Liver (tissue), 9 donors: Measurements from ENCODE around the gene HOMER1. TPM values are rescaled to one million over a fixed set of nuclear protein-coding genes. Genes with fewer than 3 reads are reported as not detected.

ENCODE experiments used
- DNase-seq: peaks from one replicate; pipeline ENCODE4 v3.0.0-alpha.2; 2017; ENCODE audit warnings: low spot score
- H3K27ac ChIP-seq, 2 donors: one replicate each; pipeline ENCODE4 v1.7.0; 2013; ENCODE audit warnings: inconsistent platforms in 2 of 2, low read length in 2 of 2, control low read depth in 1 of 2, low read depth in 1 of 2, mild to moderate bottlenecking in 1 of 2
- H3K27me3 ChIP-seq, 4 donors: one replicate each; pipeline versions ENCODE4 v1.6.1 to v1.7.0; 2013; ENCODE audit warnings: low read length in 3 of 4, inconsistent platforms in 1 of 4, mild to moderate bottlenecking in 1 of 4, moderate library complexity in 1 of 4; ENCODE audit not compliant: control insufficient read depth in 4 of 4, insufficient read depth in 4 of 4
- H3K36me3 ChIP-seq, 4 donors: one replicate each; pipeline versions ENCODE4 v1.6.1 to v1.7.0; 2013; ENCODE audit warnings: low read length in 3 of 4, mild to moderate bottlenecking in 3 of 4, low read depth in 1 of 4, moderate library complexity in 1 of 4; ENCODE audit not compliant: control insufficient read depth in 4 of 4, insufficient read depth in 3 of 4
- H3K4me1 ChIP-seq, 4 donors: one replicate each; pipeline versions ENCODE4 v1.6.1 to v1.7.0; 2013; ENCODE audit warnings: low read length in 3 of 4, mild to moderate bottlenecking in 3 of 4, moderate library complexity in 1 of 4; ENCODE audit not compliant: control insufficient read depth in 4 of 4, insufficient read depth in 4 of 4
- H3K4me3 ChIP-seq, 3 donors: one replicate each; pipeline versions ENCODE4 v1.6.1 to v1.7.0; 2013; ENCODE audit warnings: low read length in 3 of 3, control low read depth in 1 of 3, low read depth in 1 of 3, mild to moderate bottlenecking in 1 of 3
- H3K9ac ChIP-seq, 2 donors: one replicate each; pipeline ENCODE4 v1.7.0; 2013; ENCODE audit warnings: low read length in 2 of 2, mild to moderate bottlenecking in 2 of 2, moderate library complexity in 2 of 2, control low read depth in 1 of 2, low read depth in 1 of 2
- H3K9me3 ChIP-seq, 4 donors: one replicate each; pipeline versions ENCODE4 v1.6.1 to v1.7.0; 2013; ENCODE audit warnings: low read length in 3 of 4; ENCODE audit not compliant: control insufficient read depth in 4 of 4
- ATF3 ChIP-seq: IDR thresholded peaks from 2 replicates; pipeline ENCODE4 v1.6.1; 2016; ENCODE audit warnings: antibody characterized with exemption
- CTCF ChIP-seq: fragments of 150-350 bp; IDR thresholded peaks from 2 replicates; pipeline ENCODE4 v1.5.1; 2017; ENCODE audit warnings: improper control_type of control experiment, low read depth, low read length; ENCODE audit not compliant: missing input control
- EGR1 ChIP-seq, 2 donors: IDR thresholded peaks; 2 replicates each; pipeline ENCODE4 v1.6.1; 2016 to 2018; ENCODE audit warnings: antibody characterized with exemption in 2 of 2, low read depth in 2 of 2
- FOXA1 ChIP-seq: IDR thresholded peaks from 2 replicates; pipeline ENCODE4 v1.6.1; 2016; ENCODE audit warnings: antibody characterized with exemption
- FOXA2 ChIP-seq: IDR thresholded peaks from 2 replicates; pipeline ENCODE4 v1.6.1; 2016; ENCODE audit warnings: antibody characterized with exemption
- GABPA ChIP-seq, 2 donors: IDR thresholded peaks in 1 of 2; conservative IDR thresholded peaks in 1 of 2; 2 replicates each; pipeline ENCODE4 v1.6.1; 2016; ENCODE audit warnings: antibody characterized with exemption in 2 of 2, mild to moderate bottlenecking in 1 of 2, moderate library complexity in 1 of 2
- HNF4A ChIP-seq, 2 donors: conservative IDR thresholded peaks; 2 replicates each; pipeline ENCODE4 v1.6.1; 2016; ENCODE audit warnings: antibody characterized with exemption in 2 of 2, mild to moderate bottlenecking in 2 of 2
- HNF4G ChIP-seq: IDR thresholded peaks from 2 replicates; pipeline ENCODE4 v1.6.1; 2016; ENCODE audit warnings: antibody characterized with exemption
- MAX ChIP-seq: IDR thresholded peaks from 2 replicates; pipeline ENCODE4 v1.6.1; 2016; ENCODE audit warnings: antibody characterized with exemption
- NR2F2 ChIP-seq: IDR thresholded peaks from 2 replicates; pipeline ENCODE4 v1.6.1; 2016; ENCODE audit warnings: antibody characterized with exemption
- RAD21 ChIP-seq, 2 donors: IDR thresholded peaks; 2 replicates each; pipeline ENCODE4 v1.6.1; 2016; ENCODE audit warnings: antibody characterized with exemption in 2 of 2, mild to moderate bottlenecking in 2 of 2
- REST ChIP-seq: IDR thresholded peaks from 2 replicates; pipeline ENCODE4 v1.6.1; 2016; ENCODE audit warnings: antibody characterized with exemption, mild to moderate bottlenecking
- RXRA ChIP-seq, 2 donors: IDR thresholded peaks; 2 replicates each; pipeline ENCODE4 v1.6.1; 2017 to 2018; ENCODE audit warnings: antibody characterized with exemption in 2 of 2, mild to moderate bottlenecking in 1 of 2
- SP1 ChIP-seq: IDR thresholded peaks from 2 replicates; pipeline ENCODE4 v1.6.1; 2018; ENCODE audit warnings: antibody characterized with exemption, mild to moderate bottlenecking
- TAF1 ChIP-seq: conservative IDR thresholded peaks from 2 replicates; pipeline ENCODE4 v1.6.1; 2016; ENCODE audit warnings: antibody characterized with exemption, mild to moderate bottlenecking
- YY1 ChIP-seq: IDR thresholded peaks from 2 replicates; pipeline ENCODE4 v1.6.1; 2016; ENCODE audit warnings: antibody characterized with exemption, mild to moderate bottlenecking
- ZBTB33 ChIP-seq: IDR thresholded peaks from 2 replicates; pipeline ENCODE4 v1.6.1; 2016; ENCODE audit warnings: antibody characterized with exemption
- whole genome bisulfite sequencing: extraction: QIAGEN DNeasy Blood & Tissue Kit; methylation state at CpG from one replicate; pipeline ENCODE4 v1.1.7; 2013; 5-methylcytosine and 5-hydroxymethylcytosine counted together
- polyA plus RNA-seq, 2 donors: library from polyadenylated mRNA; stranded (reverse) in 1 of 2; unstranded in 1 of 2; fragments of 200-250 nt in 1 of 2; fragments of >200 nt in 1 of 2; fragmentation: Nextera tagmentation in 1 of 2; extraction: Ambion mirVana in 1 of 2; gene quantifications; one replicate each; pipeline versions ENCODE4 v1.2.1 to v1.2.3, GENCODE V29; 2013 to 2015
- total RNA-seq, 2 donors: library from RNA; depleted of rRNA; stranded (reverse); fragments of >200 nt; gene quantifications; one replicate each; pipeline ENCODE4 v1.2.3, GENCODE V29; 2014
- donor health status: healthy.
- donor health status: healthy.
- donor health status: healthy.
- donor health status: healthy.
- donor health status: healthy.

Gene HOMER1
- total and polyA plus RNA-seq, 4 donors, result 0.33 to 8.7 (median 1.2) TPM

- Histone ChIP-seq H3K36me3 (no peaks in the 10 kb centered on the region), H3K9ac (no peak overlapping the region), H3K4me1 (no peaks in the 10 kb centered on the region)
These were observed 179.9 kb downstream of the HOMER1 start for GRCh38 chr5:79333852-79334557.

More at GRCh38 chr5:79333852-79334557, 179.9 kb downstream of the HOMER1 start:
- H3K27me3 ChIP-seq, result no peaks in the 10 kb centered on the region
- TF ChIP-seq EGR1 (IDR thresholded peaks at IDR 0.05; ENCODE audit: low read depth in 2 of 2), result no peak
- TF ChIP-seq NR2F2, result no peak
- no peak for TF ChIP-seq YY1
- no peak for TF ChIP-seq CTCF
- no peak for TF ChIP-seq SP1
- no peak for TF ChIP-seq REST
- TF ChIP-seq ZBTB33, result no peak
- no peak for TF ChIP-seq ATF3
- TF ChIP-seq FOXA2, result no peak
- no peak for TF ChIP-seq HNF4A (conservative IDR thresholded peaks at IDR 0.05)
- no peak for TF ChIP-seq FOXA1
- no peak for TF ChIP-seq GABPA (IDR thresholded peaks at IDR 0.05 in 1 of 2, conservative IDR thresholded peaks at IDR 0.05 in 1 of 2)
- no peak for TF ChIP-seq RAD21 (IDR thresholded peaks at IDR 0.05)
- TF ChIP-seq HNF4G, result no peak
- TF ChIP-seq TAF1, result no peak
- no peak for TF ChIP-seq MAX
- no peak for TF ChIP-seq RXRA (IDR thresholded peaks at IDR 0.05)
- H3K27ac ChIP-seq, result no peak overlapping the region
- DNase-seq, result no peak
- no peak overlapping the region for H3K4me3 ChIP-seq
- H3K9me3 ChIP-seq, result no peaks in the 10 kb centered on the region
- WGBS, result 79% methylated on average over 10 of the region's 10 CpGs
